MM.1S (cell line): ENCODE measurements around the gene TMED8.

Experiments used
- DNase-seq: peaks from one replicate; pipeline ENCODE4 v3.0.0-alpha.2; 2015
- H2AFZ ChIP-seq: fragments of 300-600 bp; sonication (generic); 2 replicates; pipeline ENCODE4 v1.6.0; 2016; ENCODE audit warnings: antibody characterized with exemption, low read length
- H3F3A ChIP-seq: fragments of 300-600 bp; sonication (generic); 2 replicates; pipeline ENCODE4 v1.6.1; 2016; ENCODE audit warnings: mild to moderate bottlenecking, antibody characterized with exemption, low read length, moderate library complexity, mixed read lengths; ENCODE audit not compliant: insufficient read depth
- H3K27ac ChIP-seq: fragments of 300-600 bp; sonication (generic); 2 replicates; pipeline ENCODE4 v1.5.1; 2016; ENCODE audit warnings: mild to moderate bottlenecking, low read length
- H3K27me3 ChIP-seq: fragments of 300-600 bp; sonication (generic); replicated peaks from 2 replicates; pipeline ENCODE4 v1.6.0; 2016; ENCODE audit warnings: low read length; ENCODE audit not compliant: insufficient read depth
- H3K36me3 ChIP-seq: fragments of 300-600 bp; sonication (generic); replicated peaks from 2 replicates; pipeline ENCODE4 v1.6.1; 2016; ENCODE audit warnings: mild to moderate bottlenecking, low read length, mixed read lengths; ENCODE audit not compliant: insufficient read depth
- H3K4me1 ChIP-seq: fragments of 300-600 bp; sonication (generic); 2 replicates; pipeline ENCODE4 v1.6.1; 2016; ENCODE audit warnings: low read length, mixed read lengths
- H3K4me2 ChIP-seq: fragments of 300-600 bp; sonication (generic); 2 replicates; pipeline ENCODE4 v1.6.0; 2016; ENCODE audit warnings: low read depth, low read length
- H3K4me3 ChIP-seq: fragments of 300-600 bp; sonication (generic); 2 replicates; pipeline ENCODE4 v1.5.1; 2016; ENCODE audit warnings: low read length, mixed read lengths
- H3K79me2 ChIP-seq: fragments of 300-600 bp; sonication (generic); 2 replicates; pipeline ENCODE4 v1.6.1; 2016; ENCODE audit warnings: mixed run types, low read length, mixed read lengths
- H3K9ac ChIP-seq: fragments of 300-600 bp; sonication (generic); 2 replicates; pipeline ENCODE4 v1.6.1; 2016; ENCODE audit warnings: low read length, mixed read lengths
- H3K9me2 ChIP-seq: fragments of 300-600 bp; sonication (generic); replicated peaks from 2 replicates; pipeline ENCODE4 v1.6.1; 2016; ENCODE audit warnings: mild to moderate bottlenecking, low read length, mixed read lengths; ENCODE audit not compliant: insufficient read depth
- H3K9me3 ChIP-seq: fragments of 300-600 bp; sonication (generic); replicated peaks from 2 replicates; pipeline ENCODE4 v1.6.1; 2016; ENCODE audit warnings: mild to moderate bottlenecking, low read length, mixed read lengths; ENCODE audit not compliant: insufficient read depth
- H4K20me1 ChIP-seq: fragments of 300-600 bp; sonication (generic); 2 replicates; pipeline ENCODE4 v1.6.1; 2016; ENCODE audit warnings: mild to moderate bottlenecking, low read length, moderate library complexity, mixed read lengths; ENCODE audit not compliant: insufficient read depth
- EZH2 ChIP-seq: fragments of 300-600 bp; sonication (generic); optimal IDR thresholded peaks from 2 replicates; pipeline ENCODE3; 2017; ENCODE audit warnings: low read depth, mild to moderate bottlenecking, antibody characterized with exemption, low read length, mixed read lengths
- EZH2phosphoT487 ChIP-seq: fragments of 300-600 bp; sonication (generic); IDR thresholded peaks from 2 replicates; pipeline ENCODE4 v1.6.1; 2018; ENCODE audit warnings: antibody characterized with exemption, low read length
- TF ChIP-seq, protein P1 (sequence below): fragments of 300-600 bp; sonication (generic); IDR thresholded peaks from 2 replicates; pipeline ENCODE4 v1.5.1; 2016; ENCODE audit warnings: antibody characterized with exemption, low read length, mixed read lengths

The TMED8 gene

DNA sequence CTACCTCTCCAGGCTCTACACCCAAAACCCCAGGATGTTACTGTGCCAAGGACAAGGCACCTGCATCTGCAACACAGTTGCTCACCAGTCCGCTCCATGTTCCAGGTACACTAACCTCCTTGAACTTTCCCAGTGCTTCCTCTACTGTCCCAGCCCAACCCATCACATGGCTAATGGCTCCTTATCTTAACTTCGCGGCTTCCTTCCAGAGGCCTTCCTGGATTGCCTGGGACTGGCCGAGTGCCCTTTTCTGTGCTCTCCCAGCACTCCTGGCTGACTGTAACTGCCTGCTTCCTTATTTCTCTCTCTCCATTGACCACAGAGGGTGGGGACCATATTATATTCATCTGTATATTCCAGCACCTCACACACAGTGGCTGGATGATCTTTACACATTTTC, 77.1 kb downstream of the TMED8 start:
- H3K36me3 ChIP-seq: no peaks in the 10 kb centered on the region
- TF ChIP-seq EZH2: no peak
- no peaks in the 10 kb centered on the region for H3K79me2 ChIP-seq
- no peaks in the 10 kb centered on the region for H3K9me3 ChIP-seq
- no peaks in the 10 kb centered on the region for H3K9me2 ChIP-seq
- H3F3A ChIP-seq: no peaks in the 10 kb centered on the region
- no peak overlapping the region for H3K27ac ChIP-seq
- no peak overlapping the region for H3K4me3 ChIP-seq
- H2AFZ ChIP-seq: no peak overlapping the region
- no peaks in the 10 kb centered on the region for H4K20me1 ChIP-seq
- H3K4me2 ChIP-seq: no peak overlapping the region
- H3K4me1 ChIP-seq: no peaks in the 10 kb centered on the region
- H3K9ac ChIP-seq: no peak overlapping the region
- DNase-seq: no peak
- H3K27me3 ChIP-seq: no peaks in the 10 kb centered on the region

DNA sequence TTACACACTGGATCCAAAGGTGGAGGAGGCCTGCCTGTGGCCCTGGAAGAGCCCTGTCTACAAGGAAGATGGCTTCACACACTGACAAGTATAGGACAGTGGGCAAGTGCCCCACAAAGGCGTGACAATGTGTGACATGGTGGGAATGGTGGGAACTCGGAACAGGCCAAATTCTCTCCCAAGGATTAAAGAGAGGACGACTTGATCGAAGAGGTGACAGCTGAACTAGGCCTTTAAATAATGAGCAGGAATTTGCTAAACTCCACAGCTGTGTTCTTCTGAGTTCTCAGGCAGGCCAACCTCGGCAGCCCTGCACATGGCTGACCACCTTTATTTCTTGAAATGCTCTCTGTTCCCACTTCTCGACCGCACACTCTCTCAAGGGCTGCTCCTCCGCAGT, 80.0 kb downstream of the TMED8 start:
- Histone ChIP-seq H3K4me1 (no peaks in the 10 kb centered on the region), H3K9ac (no peak overlapping the region), H3K36me3 (no peaks in the 10 kb centered on the region), H3K4me2 (no peak overlapping the region), H3K9me3 (no peaks in the 10 kb centered on the region), H3K9me2 (no peaks in the 10 kb centered on the region), H2AFZ (no peak overlapping the region), H3K27ac (no peak overlapping the region), H3K27me3 (no peaks in the 10 kb centered on the region), H3K79me2 (no peaks in the 10 kb centered on the region), H4K20me1 (no peaks in the 10 kb centered on the region), H3K4me3 (no peak overlapping the region), H3F3A (no peaks in the 10 kb centered on the region)
- TF ChIP-seq EZH2: no peak
- no peak for DNase-seq

DNA sequence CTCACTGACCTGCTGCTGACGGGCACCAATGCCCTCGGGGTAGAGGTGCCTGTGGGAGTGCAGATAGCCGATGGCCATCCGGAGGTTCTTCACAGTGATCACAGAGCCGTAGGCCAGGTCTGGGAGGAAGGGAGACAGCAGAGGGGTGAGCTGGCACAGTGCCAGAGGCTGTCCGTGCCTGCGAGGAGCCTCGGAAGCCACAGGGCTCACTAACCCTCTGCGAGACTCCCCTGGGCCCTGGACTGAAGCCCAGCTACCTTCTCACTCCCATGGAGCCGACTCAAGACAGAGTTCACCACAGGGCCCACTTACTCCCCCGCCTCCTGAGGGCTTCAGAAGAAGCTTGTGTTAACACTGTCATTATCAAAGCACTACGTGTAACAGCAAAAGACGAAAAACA, 80.7 kb downstream of the TMED8 start:
- Histone ChIP-seq H3K27me3 (no peaks in the 10 kb centered on the region), H3K9me2 (no peaks in the 10 kb centered on the region), H2AFZ (no peak overlapping the region), H3K4me1 (no peaks in the 10 kb centered on the region), H3K36me3 (no peaks in the 10 kb centered on the region), H4K20me1 (no peaks in the 10 kb centered on the region), H3K79me2 (no peaks in the 10 kb centered on the region), H3K4me3 (no peak overlapping the region), H3K9me3 (no peaks in the 10 kb centered on the region), H3F3A (no peaks in the 10 kb centered on the region), H3K27ac (no peak overlapping the region), H3K4me2 (no peak overlapping the region), H3K9ac (no peak overlapping the region)
- DNase-seq: no peak
- no peak for TF ChIP-seq EZH2
- TF ChIP-seq EZH2phosphoT487: no peak
- TF ChIP-seq, protein P1, sequence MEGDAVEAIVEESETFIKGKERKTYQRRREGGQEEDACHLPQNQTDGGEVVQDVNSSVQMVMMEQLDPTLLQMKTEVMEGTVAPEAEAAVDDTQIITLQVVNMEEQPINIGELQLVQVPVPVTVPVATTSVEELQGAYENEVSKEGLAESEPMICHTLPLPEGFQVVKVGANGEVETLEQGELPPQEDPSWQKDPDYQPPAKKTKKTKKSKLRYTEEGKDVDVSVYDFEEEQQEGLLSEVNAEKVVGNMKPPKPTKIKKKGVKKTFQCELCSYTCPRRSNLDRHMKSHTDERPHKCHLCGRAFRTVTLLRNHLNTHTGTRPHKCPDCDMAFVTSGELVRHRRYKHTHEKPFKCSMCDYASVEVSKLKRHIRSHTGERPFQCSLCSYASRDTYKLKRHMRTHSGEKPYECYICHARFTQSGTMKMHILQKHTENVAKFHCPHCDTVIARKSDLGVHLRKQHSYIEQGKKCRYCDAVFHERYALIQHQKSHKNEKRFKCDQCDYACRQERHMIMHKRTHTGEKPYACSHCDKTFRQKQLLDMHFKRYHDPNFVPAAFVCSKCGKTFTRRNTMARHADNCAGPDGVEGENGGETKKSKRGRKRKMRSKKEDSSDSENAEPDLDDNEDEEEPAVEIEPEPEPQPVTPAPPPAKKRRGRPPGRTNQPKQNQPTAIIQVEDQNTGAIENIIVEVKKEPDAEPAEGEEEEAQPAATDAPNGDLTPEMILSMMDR: no peak

DNA sequence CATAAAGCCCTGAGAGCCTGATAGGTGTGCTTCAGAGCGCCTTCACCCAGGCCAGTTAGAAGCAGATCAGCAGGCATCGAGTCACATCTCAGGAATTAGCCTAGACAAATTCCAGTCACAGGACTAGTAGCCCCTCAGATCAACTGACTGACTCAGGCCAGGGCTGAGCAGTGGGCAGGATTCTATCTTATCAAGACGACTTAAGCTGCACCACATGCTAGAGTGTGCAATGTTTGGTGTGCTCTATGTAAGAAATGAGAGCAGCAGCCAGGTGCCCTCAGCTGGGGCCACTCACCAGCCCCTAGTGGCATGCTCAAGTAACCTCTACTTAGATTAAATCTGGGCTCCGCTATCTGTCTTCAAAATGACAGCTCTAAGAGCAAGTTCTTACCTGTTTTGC, 86.2 kb downstream of the TMED8 start:
- no peaks in the 10 kb centered on the region for H4K20me1 ChIP-seq
- H3F3A ChIP-seq: no peaks in the 10 kb centered on the region
- no peak overlapping the region for H3K4me3 ChIP-seq
- H3K27me3 ChIP-seq: no peaks in the 10 kb centered on the region
- TF ChIP-seq EZH2: no peak
- TF ChIP-seq, protein P1: no peak
- TF ChIP-seq EZH2phosphoT487: no peak
- no peak for DNase-seq
- H3K9ac ChIP-seq: no peak overlapping the region
- H3K79me2 ChIP-seq: no peaks in the 10 kb centered on the region
- H3K4me2 ChIP-seq: no peak overlapping the region
- no peak overlapping the region for H3K27ac ChIP-seq
- H3K9me3 ChIP-seq: no peaks in the 10 kb centered on the region
- no peaks in the 10 kb centered on the region for H3K4me1 ChIP-seq
- H2AFZ ChIP-seq: no peak overlapping the region
- no peaks in the 10 kb centered on the region for H3K36me3 ChIP-seq
- H3K9me2 ChIP-seq: no peaks in the 10 kb centered on the region
